Stimulated activated CD4-positive, alpha-beta T cell treated with anti-CD3 and anti-CD28 coated beads, TNF-alpha, amount 100 ng/mL, for 24 hours (primary cell): Measurements from ENCODE around the gene AMH.
A peak's percentile ranks its signal among the peaks of the same experiment; 100 is the strongest.
"Not testable (repeated sequence)": the region's sequence is repeated elsewhere in the genome, so short reads cannot be mapped to it uniquely, and the experiment has no call there.

Experiments used
- DNase-seq, 3 experiments: peaks; one replicate each; pipeline ENCODE4 v3.0.0-alpha.2; 2020; ENCODE audit warnings: low read depth in 3 of 3

Gene AMH

DNA sequence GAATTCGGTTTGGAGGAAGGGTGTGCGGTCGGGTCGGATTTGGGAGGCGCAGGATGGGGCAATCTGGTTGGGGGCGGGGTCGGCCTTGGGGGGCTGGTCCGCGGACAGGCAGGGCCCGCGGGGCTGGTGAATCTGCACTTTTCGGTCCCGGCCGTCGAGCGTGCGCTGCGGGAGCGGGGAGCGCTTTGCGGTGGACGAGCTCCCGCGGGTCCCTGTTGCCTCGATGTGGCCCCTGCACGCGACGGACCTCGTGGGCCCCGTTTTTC lies 21.0 kb downstream of the AMH start:
- DNase-seq: peak in 1 of 3 experiments; percentile 50

GRCh38 chr19:2270423-2271233 lies 21.5 kb downstream of the AMH start:
- DNase-seq: peak; percentile 53 to 76 (median 61)

DNA sequence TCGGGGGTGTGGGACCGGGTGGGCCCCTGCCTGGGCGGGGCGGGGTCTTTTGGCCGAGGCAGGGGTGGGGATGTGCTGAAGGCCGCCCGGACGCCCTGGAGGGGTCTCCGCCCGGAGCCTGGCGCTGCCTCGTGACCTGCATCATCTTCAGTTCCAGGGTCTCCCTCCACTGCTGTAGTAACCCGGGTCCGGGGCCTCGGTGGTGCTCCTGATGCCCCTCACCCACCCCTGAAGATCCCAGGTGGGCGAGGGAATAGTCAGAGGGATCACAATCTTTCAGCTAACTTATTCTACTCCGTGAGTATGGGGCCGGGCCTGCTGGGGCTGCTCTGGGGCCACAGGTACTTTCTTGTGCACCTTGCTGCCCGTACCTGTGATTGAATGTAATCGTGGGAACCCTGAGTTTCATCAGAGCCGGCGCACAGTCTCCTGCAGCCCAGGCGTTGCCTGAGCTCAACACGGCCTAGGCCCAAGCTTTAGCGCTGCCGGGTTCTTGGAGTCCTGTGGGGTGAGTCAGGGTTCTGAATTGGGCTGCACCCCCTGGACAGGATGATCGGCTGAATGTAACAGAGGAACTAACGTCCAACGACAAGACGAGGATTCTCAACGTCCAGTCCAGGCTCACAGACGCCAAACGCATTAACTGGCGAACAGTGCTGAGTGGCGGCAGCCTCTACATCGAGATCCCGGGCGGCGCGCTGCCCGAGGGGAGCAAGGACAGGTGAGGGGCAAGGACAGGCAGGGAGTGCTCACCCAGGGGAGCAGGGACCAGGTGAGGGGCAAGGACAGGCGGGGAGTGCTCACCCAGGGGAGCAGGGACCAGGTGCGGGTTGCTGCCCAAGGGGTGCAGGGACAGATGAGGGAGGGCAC lies 22.3 kb downstream of the AMH start:
- no peak for DNase-seq

DNA sequence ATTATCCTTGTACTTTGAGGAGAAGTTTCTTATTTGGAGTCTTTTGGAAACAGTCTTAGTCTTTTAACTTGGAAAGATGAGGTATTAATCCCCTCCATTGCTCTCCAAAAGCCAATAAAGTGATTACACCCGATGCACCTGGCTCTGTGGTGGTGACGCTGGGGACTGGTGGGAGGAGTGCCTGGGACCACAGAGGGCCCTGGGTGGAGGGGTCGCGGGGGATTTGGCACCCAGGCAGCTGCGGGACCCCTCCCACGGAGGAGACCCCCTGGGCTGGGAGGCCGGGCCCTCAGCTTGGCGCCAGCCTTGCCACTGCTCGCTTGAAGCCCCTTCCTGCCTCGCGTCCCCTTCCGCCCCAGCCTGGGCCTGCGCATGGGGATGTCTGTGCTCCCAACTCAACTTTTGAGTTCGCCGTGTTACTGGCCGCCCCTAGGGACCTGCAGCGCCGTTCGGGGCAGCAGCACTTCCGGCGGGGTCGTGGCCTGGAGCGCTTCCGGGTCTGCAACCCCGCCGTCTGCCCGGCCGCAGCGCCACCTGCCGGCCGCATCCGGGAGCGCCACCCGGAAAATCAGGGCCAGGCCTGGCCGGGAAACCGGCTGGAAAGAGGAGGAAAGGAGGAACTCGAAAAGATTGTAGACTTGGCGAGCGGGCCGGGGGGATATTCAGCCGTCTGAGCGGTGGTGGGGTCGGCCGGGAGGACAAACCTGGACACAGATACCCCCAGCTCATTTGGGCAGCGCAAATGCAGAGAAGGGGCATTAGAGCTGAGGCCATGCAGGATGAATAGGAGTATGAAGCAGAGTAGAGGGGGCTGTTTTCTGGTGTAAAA lies 24.4 kb downstream of the AMH start:
- DNase-seq: peak; percentile 48 to 73 (median 54)

- DNase-seq: no peak
These were observed 25.1 kb downstream of the AMH start for GRCh38 chr19:2274185-2274711.

DNA sequence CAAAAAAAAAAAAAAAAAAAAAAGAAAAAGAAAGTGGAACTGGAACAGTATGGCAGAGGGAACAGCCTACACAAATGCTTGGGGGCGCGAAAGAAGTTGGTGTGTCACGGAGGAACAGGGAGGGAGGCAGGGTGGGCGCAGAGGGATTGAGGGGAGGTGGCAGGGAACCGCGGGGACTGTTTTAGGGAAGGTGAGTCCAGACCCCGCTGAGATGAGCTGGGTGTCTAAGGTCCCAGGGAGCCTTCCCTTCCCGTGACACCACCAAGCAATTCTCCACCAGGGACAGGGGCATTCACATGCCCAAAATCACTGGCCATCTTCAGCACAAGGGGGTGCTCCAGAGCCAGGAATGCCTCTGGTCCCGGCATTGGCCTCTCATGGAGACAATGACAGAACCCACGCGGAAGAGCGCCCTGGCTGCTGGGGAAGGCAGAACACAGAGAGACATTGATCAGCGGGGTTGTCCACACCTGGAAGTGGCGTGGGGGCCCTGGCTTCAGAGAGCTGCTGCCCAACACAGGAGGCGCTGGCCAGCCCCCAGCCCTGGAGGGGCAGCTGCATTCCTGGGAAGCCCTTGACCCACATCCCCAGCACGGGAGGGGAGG lies 25.9 kb downstream of the AMH start:
- DNase-seq: peak in 1 of 3 experiments; percentile 46

- no peak for DNase-seq
These were observed 26.7 kb downstream of the AMH start for GRCh38 chr19:2275588-2276428.

DNA sequence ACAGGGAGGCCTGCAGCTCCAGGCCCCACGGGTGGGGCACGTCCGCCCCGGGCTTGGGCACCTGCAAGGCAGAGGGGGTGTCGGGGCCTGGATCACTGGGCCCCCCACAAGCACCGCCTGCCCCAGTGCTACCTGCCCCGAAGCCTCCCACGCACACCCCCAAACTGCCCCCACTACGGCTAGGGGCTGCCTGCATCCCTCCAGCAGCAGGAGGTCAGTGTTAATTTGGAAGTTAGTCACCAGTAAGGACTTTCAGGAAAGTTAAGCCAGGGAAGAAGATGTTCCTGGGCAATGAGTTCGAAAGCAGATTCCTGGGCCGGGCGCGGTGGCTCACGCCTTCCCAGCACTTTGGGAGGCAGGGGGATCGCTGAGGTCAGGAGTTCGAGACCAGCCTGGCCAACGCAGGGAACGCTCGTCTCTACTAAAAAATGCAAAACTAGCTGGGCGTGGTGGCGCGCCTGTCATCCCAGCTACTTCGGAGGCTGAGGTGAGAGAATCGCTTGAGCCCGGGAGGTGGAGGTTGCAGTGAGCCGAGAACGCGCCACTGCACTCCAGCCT lies 27.4 kb downstream of the AMH start:
- no peak for DNase-seq

GRCh38 chr19:2277138-2277537 lies 28.0 kb downstream of the AMH start:
- DNase-seq: no peak

- DNase-seq: no peak
These were observed 29.5 kb downstream of the AMH start for GRCh38 chr19:2278459-2279158.

DNA sequence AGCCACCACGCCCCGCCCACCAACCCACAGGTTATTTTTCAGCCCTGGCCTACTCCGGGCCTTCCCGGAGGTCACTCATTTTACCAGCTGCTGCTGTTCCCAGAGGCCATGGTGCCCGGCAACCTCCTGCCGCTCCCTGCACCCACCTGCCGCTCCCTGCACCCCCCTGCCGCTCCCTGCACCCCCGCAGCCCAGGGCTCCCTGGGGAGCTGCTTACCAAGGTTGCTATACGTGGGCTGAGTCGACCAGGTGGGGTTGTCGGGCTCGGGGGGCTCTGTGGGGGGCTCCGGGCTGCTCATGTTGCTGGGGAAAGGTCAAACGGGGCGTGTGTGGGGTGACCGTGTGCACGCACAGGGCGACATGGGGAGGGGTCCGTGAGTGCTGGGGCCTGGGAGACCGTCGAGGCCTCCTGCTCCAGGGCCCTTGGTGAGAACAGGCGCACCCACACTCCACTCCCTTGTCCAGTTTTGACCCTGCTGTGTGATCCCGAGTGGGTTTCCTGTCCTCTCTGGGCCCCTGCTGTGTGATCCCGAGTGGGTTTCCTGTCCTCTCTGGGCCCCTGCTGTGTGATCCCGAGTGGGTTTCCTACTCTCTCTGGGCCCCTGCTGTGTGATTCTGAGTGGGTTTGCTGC lies 31.6 kb downstream of the AMH start:
- no peak for DNase-seq

DNA sequence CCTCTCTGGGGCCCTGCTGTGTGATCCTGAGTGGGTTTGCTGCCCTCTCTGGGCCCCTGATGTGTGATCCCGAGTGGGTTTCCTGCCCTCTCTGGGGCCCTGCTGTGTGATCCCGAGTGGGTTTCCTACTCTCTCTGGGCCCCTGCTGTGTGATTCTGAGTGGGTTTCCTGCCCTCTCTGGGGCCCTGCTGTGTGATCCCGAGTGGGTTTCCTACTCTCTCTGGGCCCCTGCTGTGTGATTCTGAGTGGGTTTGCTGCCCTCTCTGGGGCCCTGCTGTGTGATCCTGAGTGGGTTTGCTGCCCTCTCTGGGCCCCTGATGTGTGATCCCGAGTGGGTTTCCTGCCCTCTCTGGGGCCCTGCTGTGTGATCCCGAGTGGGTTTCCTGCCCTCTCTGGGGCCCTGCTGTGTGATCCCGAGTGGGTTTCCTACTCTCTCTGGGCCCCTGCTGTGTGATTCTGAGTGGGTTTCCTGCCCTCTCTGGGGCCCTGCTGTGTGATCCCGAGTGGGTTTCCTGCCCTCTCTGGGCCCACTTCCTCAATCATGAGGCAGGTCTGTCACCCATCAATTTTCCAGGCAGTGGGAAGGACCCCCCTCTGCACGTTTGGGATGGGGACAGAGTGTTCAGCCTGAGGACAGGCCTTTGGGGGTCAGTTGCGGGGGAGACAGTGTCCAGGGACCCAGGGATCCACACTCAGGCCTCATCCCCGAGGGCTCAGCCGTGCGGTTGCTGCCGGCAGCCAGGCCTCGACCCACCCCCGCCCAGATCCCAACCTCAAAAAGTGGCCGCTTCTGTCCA lies 32.3 kb downstream of the AMH start:
- DNase-seq: not testable (repeated sequence)

- no peak for DNase-seq
These were observed 33.1 kb downstream of the AMH start, which contains the start of gene PEAK3 for GRCh38 chr19:2282062-2282861. TSS of gene PEAK3 (minus strand) at chr19:2282175. CDS start at chr19:2280931, 1,244 bp downstream.

DNA sequence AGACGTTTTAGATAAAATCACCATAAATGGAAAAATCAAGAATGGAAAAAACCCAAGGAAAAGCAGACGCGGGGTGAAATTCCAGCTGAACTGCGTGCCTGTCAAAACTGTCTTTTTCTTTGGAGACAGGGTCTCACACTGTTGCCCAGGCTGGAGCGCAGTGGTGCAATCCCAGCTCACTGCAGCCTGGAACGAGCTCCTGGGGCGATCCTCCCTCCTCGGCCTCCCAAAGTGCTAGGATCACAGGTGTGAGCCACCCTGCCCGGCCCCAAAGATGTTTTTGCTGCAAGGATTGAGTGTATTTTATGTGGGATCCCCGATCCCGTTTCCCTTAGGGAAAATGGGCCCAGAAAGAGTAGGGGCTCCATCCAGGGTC lies 33.7 kb downstream of the AMH start:
- DNase-seq: no peak

- DNase-seq: no peak
These were observed 34.8 kb downstream of the AMH start for GRCh38 chr19:2283835-2284507.

DNA sequence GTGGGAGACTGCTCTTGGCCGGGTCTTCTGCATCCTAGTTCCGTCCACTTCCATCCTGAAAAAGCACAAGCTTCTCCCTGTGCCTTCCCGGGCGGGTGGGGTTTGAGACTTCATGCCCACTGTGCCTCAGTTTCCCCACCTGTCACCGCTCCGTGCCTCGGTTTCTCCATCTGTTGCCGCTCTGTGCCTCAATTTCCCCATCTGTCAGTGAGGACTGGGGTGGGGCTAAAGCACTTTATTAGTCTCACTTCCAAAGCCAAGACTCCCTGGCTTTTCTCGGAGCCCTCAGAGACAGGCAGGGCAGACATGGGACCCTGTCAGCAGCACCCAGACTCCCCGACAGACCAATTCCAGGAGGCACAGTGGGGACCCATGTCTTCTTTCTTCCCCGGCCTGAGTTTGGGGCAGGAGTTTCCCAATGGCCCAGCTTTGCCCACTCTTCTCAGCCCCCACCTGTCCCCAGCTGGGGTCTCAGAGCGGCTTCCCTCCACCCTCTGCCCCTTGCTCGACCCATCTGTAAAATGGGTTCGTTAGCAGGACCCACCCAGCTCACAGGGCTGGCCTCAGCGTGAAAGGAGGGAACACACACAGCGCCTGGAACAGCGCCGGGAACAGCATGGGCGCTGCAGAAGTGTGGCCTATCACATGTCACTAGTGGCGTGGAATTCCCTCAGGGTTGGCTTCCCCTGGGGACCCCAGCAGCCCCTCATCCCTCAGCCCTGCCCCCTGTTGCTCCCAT lies 37.4 kb downstream of the AMH start:
- DNase-seq: no peak
